Superior temporal gyrus (tissue), 1 donor: ENCODE data around the gene TMEM266.
"Not testable (repeated sequence)": the region's sequence is repeated elsewhere in the genome, so short reads cannot be mapped to it uniquely, and the experiment has no call there.

Experiments used
- DNase-seq: peaks from one replicate; pipeline ENCODE4 v3.0.0-alpha.2; 2016; ENCODE audit errors: extremely low spot score

The TMEM266 gene

GRCh38 chr15:76059320-76060117 is at the start of gene TMEM266:
TSS of gene TMEM266 (plus strand) at chr15:76059985. CDS start at chr15:76134264, 74,279 bp downstream.
- DNase-seq: peak; percentile 30

GRCh38 chr15:76010613-76011012 is 49.2 kb upstream of the TMEM266 start:
- DNase-seq: no peak

- no peak for DNase-seq
Measured at GRCh38 chr15:76011627-76012551, 47.9 kb upstream of the TMEM266 start, which contains the start of gene NRG4. TSS of gene NRG4 (minus strand) at chr15:76012424. CDS start at chr15:76011230, 1,194 bp downstream.

- DNase-seq: not testable (repeated sequence)
Measured at GRCh38 chr15:76013470-76013869, 46.3 kb upstream of the TMEM266 start.

- no peak for DNase-seq
Measured at GRCh38 chr15:76024021-76024768, 35.6 kb upstream of the TMEM266 start.

- no peak for DNase-seq
Measured at GRCh38 chr15:76032046-76032445, 27.7 kb upstream of the TMEM266 start.

GRCh38 chr15:76033438-76033837 is 26.3 kb upstream of the TMEM266 start:
- no peak for DNase-seq

GRCh38 chr15:76034111-76034510 is 25.7 kb upstream of the TMEM266 start:
- no peak for DNase-seq

GRCh38 chr15:76035593-76035992 is 24.2 kb upstream of the TMEM266 start:
- DNase-seq: no peak

- DNase-seq: no peak
Measured at GRCh38 chr15:76038512-76038911, 21.3 kb upstream of the TMEM266 start.

- DNase-seq: not testable (repeated sequence)
Measured at GRCh38 chr15:76054201-76054600, 5.6 kb upstream of the TMEM266 start.

- peak; percentile 19 for DNase-seq
Measured at GRCh38 chr15:76056931-76057330, 2.9 kb upstream of the TMEM266 start.

- peak; percentile 83 for DNase-seq
Measured at GRCh38 chr15:76057332-76058000, 2.3 kb upstream of the TMEM266 start.

GRCh38 chr15:76058714-76059319 is 968 bp upstream of the TMEM266 start:
- DNase-seq: peak; percentile 68

- peak; percentile 16 for DNase-seq
Measured at GRCh38 chr15:76060118-76060989, 569 bp downstream of the TMEM266 start.

- no peak for DNase-seq
Measured at GRCh38 chr15:76061700-76062099, 1.9 kb downstream of the TMEM266 start.

GRCh38 chr15:76062286-76062685 is 2.5 kb downstream of the TMEM266 start:
- no peak for DNase-seq

- no peak for DNase-seq
Measured at GRCh38 chr15:76064375-76064774, 4.6 kb downstream of the TMEM266 start.

- DNase-seq: no peak
Measured at GRCh38 chr15:76065245-76065644, 5.5 kb downstream of the TMEM266 start.

- no peak for DNase-seq
Measured at GRCh38 chr15:76065793-76066192, 6.0 kb downstream of the TMEM266 start.
